HUES48 (cell line): Measurements from ENCODE around the gene BCL2L2.
"Not testable (repeated sequence)": the region's sequence is repeated elsewhere in the genome, so short reads cannot be mapped to it uniquely, and the experiment has no call there.

Experiments
- H3K27ac ChIP-seq: one replicate; pipeline ENCODE4 v1.7.0; 2013; ENCODE audit warnings: low read depth, low read length, inconsistent platforms
- H3K27me3 ChIP-seq: 2 replicates; pipeline ENCODE4 v1.6.1; 2013; ENCODE audit warnings: mild to moderate bottlenecking, low read length; ENCODE audit not compliant: control insufficient read depth, insufficient read depth
- H3K36me3 ChIP-seq: 2 replicates; pipeline ENCODE4 v1.6.1; 2013; ENCODE audit warnings: low read length; ENCODE audit not compliant: control insufficient read depth, insufficient read depth
- H3K4me1 ChIP-seq: 2 replicates; pipeline ENCODE4 v1.6.1; 2013; ENCODE audit warnings: mild to moderate bottlenecking, low read length; ENCODE audit not compliant: control insufficient read depth, insufficient read depth
- H3K4me3 ChIP-seq: 2 replicates; pipeline ENCODE4 v1.5.1; 2013; ENCODE audit warnings: mild to moderate bottlenecking, low read depth, low read length
- H3K9ac ChIP-seq: 2 replicates; pipeline ENCODE4 v1.6.1; 2013; ENCODE audit warnings: mild to moderate bottlenecking, low read depth, low read length, moderate library complexity
- H3K9me3 ChIP-seq: 2 replicates; pipeline ENCODE4 v1.6.1; 2013; ENCODE audit warnings: low read length; ENCODE audit not compliant: control insufficient read depth, insufficient read depth

The BCL2L2 gene, protein sequence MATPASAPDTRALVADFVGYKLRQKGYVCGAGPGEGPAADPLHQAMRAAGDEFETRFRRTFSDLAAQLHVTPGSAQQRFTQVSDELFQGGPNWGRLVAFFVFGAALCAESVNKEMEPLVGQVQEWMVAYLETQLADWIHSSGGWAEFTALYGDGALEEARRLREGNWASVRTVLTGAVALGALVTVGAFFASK

DNA sequence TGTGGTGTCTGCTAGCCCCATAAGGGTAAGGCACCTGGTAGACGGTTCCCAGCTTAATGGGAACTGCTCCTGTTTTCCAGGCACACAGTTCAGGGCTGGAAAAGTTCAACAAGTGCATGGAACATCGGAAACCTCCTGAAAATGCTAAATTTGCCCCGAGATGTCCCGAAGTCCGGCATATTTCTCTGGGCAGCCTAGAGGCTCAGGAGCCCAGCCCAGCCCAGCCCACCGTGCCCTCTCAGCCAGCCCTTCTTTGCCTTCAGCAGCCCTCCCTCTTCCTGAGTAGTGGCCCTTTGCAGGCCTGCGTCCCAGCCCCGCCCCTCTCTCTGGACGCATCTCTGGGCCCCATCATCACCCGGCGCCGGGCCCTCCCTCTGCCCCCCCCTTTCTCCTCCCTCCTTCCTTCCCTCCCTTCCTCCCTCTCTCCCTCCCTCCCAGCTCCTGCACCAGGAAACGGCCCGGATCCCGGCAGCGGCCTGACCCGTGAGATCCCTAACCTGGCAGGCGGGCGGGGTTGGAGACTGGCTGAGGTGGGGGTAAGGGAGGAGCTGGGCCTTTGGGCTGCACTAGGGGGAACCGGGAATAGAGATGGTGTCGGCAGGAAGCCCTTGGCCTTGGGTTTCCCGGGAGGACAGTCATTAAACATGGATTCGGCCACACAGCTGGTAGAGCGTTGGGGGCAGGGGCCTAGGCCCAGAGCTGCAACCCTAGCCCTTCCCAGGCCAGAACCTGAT, at the start of gene BCL2L2:
Gene BCL2L2, plus strand, starts transcription at position 422 of the 734 bp plus-strand sequence. CDS start 935 bp downstream, outside the sequence.
- peaks cover 15% of the 10 kb centered on the region for H3K27me3 ChIP-seq
- peak within 1 kb of the TSS; percentile 65 for H3K9ac ChIP-seq
- no peaks in the 10 kb centered on the region; the same call in 1 of the 2 replicates for H3K4me1 ChIP-seq

DNA sequence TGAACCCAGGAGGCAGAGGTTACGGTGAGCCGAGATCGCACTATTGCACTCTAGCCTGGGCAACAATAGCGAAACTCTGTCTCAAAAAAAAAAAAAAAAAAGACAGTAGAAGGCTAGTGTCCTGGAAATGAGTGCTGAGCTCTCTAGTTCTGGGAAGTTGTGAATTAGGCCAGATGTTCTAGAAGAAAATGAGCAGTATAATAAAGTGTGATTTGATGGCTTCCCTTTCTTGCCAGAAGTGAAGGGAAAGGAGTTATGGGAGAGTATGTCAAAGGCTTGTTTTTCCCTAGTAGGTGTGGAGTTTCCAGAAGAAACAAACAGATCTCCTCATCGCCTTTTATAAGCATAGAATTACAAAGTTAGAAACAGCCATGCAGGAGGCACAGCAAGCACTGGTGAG, 48.4 kb upstream of the BCL2L2 start:
- no peaks in the 10 kb centered on the region for H3K9me3 ChIP-seq
- H3K36me3 ChIP-seq = no peaks in the 10 kb centered on the region
- H3K4me3 ChIP-seq = no peak overlapping the region
- H3K27ac ChIP-seq = no peak overlapping the region
- no peak overlapping the region for H3K9ac ChIP-seq
- peaks cover 13% of the 10 kb centered on the region for H3K4me1 ChIP-seq
- H3K27me3 ChIP-seq = no peaks in the 10 kb centered on the region; the same call in 1 of the 2 replicates

More for the DNA sequence above, at the start of gene BCL2L2:
- H3K36me3 ChIP-seq = peaks cover 15% of the 10 kb centered on the region
- H3K27ac ChIP-seq = peak within 1 kb of the TSS; percentile 86
- H3K4me3 ChIP-seq = peak within 1 kb of the TSS; percentile 73
- H3K9me3 ChIP-seq = no peaks in the 10 kb centered on the region

DNA sequence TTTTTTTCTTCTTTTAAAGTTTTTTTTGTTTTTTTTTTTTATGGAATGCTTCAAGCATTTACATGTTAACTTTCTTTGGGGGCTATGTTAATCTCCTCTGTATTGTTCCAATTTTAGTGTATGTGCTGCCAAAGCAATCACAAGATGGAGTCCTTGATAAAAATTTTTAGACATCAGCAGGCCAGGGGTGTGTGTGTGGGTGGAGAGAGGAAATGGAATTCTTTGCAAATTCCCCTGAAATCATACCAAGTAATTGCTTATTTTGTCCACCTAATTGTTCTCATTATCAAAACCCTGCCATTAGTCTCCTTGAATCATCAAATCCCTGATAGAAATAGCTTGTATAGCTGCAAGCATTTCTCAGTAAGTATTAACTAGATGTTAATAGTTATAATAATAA, 47.2 kb upstream of the BCL2L2 start:
- no peak overlapping the region for H3K4me3 ChIP-seq
- H3K27me3 ChIP-seq = no peaks in the 10 kb centered on the region; the same call in none of the 2 replicates
- peaks cover 8% of the 10 kb centered on the region; the same call in 1 of the 2 replicates for H3K4me1 ChIP-seq
- H3K36me3 ChIP-seq = no peaks in the 10 kb centered on the region
- no peak overlapping the region for H3K27ac ChIP-seq
- H3K9me3 ChIP-seq = no peaks in the 10 kb centered on the region
- H3K9ac ChIP-seq = no peak overlapping the region

DNA sequence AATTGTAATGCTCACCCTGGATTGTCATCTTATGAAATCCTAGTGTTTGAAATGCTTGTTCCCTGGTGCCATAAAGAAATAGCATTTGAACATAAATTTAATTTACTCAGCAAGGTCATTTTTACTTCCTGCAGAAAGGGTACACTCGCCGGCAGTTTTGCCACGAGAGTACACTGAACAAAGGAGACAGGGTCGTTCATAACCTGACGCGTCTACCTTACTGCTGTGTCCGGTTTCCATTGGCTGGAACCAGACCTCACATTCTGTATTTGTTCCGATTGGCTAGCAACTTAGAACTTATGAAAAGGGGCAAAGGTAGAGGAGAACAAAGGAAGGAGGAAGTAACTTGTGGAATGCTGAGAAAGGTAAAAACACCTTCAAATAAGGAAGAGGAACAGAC, 45.8 kb upstream of the BCL2L2 start:
- H3K36me3 ChIP-seq, H3K4me1 ChIP-seq: not testable (repeated sequence)

DNA sequence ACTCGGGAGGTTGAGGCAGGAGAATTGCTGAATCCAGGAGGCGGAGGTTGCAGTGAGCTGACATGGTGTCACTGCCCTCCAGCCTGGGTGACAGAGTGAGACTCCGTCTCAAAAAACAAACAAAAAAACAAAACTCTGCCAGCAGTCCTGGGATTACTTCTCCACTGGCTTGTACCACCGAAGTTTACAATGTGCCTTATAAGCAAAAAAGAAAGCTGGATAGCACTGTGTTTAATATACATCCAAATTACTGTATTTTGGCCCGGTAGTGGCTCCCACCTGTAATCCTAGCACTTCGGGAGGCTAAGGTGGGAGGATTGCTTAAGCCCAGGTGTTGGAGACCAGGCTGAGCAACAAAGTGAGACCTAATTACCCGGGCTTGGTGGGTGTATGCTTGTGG, 37.4 kb upstream of the BCL2L2 start:
- no peak overlapping the region for H3K9ac ChIP-seq
- no peak overlapping the region for H3K4me3 ChIP-seq
- H3K9me3 ChIP-seq = no peaks in the 10 kb centered on the region
- H3K27ac ChIP-seq = no peak overlapping the region
- H3K4me1 ChIP-seq = no peaks in the 10 kb centered on the region
- H3K27me3 ChIP-seq = peaks cover 49% of the 10 kb centered on the region
- no peaks in the 10 kb centered on the region for H3K36me3 ChIP-seq

More for the DNA sequence above, 45.8 kb upstream of the BCL2L2 start:
- H3K4me3 ChIP-seq, H3K9ac ChIP-seq, H3K9me3 ChIP-seq, H3K27me3 ChIP-seq, H3K27ac ChIP-seq: not testable (repeated sequence)

DNA sequence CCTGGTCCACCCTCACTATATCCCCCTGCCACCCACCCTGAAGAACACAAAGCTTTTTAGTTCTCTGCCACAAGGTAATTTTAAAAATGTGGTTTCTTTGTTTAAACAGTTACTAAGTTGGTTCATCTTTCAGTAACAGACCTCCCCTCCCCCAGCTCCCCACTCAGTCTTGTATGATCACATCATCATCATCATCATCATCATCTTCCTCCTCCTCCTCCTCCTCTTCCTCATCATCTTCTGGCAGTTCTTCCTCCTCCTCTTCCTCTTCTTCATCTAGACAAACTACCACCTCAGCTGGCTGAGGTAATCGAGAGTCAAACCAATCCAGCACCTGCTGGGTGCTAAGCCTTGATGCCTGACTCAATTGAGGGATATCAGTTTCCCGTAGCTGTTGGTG, 31.2 kb upstream of the BCL2L2 start:
- no peak overlapping the region for H3K4me3 ChIP-seq
- no peak overlapping the region for H3K27ac ChIP-seq
- no peak overlapping the region for H3K9ac ChIP-seq
- no peaks in the 10 kb centered on the region for H3K36me3 ChIP-seq
- peaks cover 42% of the 10 kb centered on the region for H3K27me3 ChIP-seq
- no peaks in the 10 kb centered on the region for H3K9me3 ChIP-seq
- H3K4me1 ChIP-seq = peaks cover 9% of the 10 kb centered on the region

DNA sequence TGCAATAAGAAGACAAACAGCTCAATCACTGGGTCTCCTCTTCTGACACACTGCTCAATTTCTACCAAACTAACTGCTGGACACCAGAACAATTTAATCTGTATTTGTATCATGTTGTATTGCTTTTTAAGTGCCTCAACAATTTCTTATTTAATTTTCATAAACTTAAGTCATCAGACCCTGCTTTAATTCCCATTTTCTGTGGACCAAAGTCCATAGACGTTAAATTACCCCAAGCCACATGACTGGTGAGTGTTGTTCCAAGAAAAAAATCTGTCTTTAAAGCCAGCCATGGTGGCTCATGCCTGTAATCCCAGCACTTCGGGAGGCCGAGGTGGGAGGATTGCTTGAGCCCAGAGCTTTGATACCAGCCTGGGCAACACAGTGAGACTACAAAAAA, 29.4 kb upstream of the BCL2L2 start:
- Histone ChIP-seq H3K4me1 (peaks cover 12% of the 10 kb centered on the region), H3K9me3 (no peaks in the 10 kb centered on the region), H3K9ac (no peak overlapping the region), H3K36me3 (no peaks in the 10 kb centered on the region), H3K4me3 (no peak overlapping the region), H3K27ac (no peak overlapping the region), H3K27me3 (peaks cover 38% of the 10 kb centered on the region)

DNA sequence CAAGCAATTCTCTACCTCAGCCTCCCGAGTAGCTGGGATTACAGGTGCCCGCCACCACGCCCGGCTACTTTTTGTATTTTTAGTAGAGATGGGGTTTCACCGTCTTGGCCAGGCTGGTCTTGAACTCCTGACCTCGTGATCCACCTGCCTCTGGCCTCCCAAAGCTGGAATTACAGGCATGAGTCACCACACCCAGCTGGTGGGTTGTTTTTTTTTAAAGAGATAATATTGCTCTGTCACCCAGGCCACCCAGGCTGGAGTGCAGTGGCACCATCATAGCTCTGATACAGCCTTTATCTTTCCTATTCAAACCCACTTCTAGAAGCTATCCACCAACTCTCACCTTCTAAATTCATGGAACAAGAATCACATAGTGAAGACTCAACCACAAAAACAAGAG, 28.7 kb upstream of the BCL2L2 start:
- Histone ChIP-seq H3K27me3 (peaks cover 31% of the 10 kb centered on the region), H3K4me1 (peaks cover 12% of the 10 kb centered on the region)
- not testable (repeated sequence) for H3K27ac ChIP-seq, H3K9ac ChIP-seq, H3K36me3 ChIP-seq, H3K4me3 ChIP-seq, H3K9me3 ChIP-seq

DNA sequence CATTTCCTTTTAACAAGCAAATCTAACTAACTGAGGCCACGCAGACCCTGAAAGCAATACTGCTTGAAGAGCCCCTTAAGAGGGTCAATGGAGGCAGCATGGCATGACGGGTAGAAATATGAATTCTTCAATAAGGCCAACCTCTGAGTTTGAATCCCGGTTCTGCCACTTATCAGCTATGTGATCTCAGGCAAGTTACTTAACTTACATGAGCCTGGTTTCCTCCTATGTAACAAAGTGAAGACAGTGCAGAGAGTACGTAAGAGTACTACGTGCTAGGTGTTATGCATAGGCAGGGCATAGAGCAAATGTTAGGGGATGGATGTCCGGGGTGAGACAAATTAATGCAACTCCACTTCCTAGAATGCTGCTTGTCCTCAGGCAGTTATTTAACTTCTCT, 25.4 kb upstream of the BCL2L2 start:
- no peak overlapping the region for H3K9ac ChIP-seq
- no peaks in the 10 kb centered on the region for H3K9me3 ChIP-seq
- H3K27me3 ChIP-seq = peaks cover 6% of the 10 kb centered on the region; the same call in 1 of the 2 replicates
- peaks cover 16% of the 10 kb centered on the region for H3K4me1 ChIP-seq
- H3K4me3 ChIP-seq = no peak overlapping the region
- no peaks in the 10 kb centered on the region for H3K36me3 ChIP-seq
- H3K27ac ChIP-seq = no peak overlapping the region

DNA sequence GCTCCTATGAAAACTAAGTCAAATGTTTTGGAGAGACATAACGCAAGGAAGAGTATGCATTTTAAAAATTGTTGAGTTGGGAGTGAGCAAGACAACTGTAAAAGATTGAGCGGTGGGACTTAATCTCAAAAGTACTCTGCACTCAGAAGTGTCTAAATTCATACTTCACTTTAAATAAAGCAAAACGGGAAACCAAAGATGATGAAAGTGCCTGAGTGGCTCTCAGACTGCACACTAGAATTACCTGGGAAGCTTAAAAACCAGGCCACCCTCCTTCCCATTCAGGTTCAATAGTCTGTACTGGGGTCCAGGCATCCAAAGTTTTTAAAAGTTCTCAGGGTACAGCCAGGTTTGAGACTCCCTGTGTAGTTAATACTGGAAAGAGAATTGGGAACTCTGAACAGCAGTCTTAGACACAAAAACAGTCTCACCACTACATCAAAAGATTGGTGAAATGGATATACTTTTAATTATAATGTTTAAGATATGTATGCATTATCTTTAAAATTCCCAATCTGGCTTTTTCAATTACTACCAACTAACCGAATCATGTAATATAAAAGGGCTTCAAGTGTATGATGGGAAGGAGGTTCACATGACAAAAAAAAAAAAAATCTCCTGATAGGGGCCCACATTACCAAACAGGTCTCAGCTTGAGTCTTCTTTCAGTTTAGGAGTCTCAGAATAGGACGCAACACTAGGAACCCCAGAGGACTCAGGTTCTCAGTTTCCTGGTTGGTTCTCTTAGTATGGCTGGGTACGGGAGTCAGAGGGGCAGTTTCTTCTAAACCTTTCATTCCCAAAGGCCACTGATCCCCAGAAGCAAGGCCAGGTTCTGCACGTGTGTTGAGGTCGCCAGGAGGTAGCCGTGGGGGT, 21.7 kb upstream of the BCL2L2 start:
- H3K9ac ChIP-seq = peak overlapping the region; percentile 62; the same call in 1 of the 2 replicates

More for the DNA sequence above, 21.7 kb upstream of the BCL2L2 start:
- H3K4me1 ChIP-seq = peaks cover 18% of the 10 kb centered on the region
- H3K4me3 ChIP-seq = peak overlapping the region; percentile 92
- no peak overlapping the region for H3K27ac ChIP-seq
- H3K27me3 ChIP-seq = peaks cover 28% of the 10 kb centered on the region
- H3K9me3 ChIP-seq = no peaks in the 10 kb centered on the region
- no peaks in the 10 kb centered on the region for H3K36me3 ChIP-seq
